Kasumi-1 (cell line): ENCODE data around the gene PNO1.

Experiments used
- DNase-seq, 2 experiments: peaks; one replicate each; lab custom pipeline; 2025; lab: John Stamatoyannopoulos, UW

The PNO1 gene

DNA sequence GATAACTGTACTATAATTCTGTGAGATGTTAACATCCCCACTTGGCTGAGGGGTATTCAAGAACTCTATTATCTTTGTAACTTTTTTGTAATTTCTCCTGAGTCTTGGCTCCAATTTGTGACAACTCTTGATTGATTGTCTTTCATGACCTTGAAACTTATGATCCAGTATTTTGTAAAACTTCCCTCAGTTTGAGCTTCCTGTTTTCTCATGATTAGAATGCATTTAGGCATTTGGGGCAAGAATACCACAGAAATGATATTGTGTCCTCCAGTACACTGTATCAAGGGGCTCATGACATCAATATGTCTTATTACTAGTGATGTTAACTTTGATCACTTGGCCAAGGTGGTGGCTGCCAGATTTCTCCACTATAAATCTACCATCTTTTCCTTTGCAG is 37.4 kb downstream of the PNO1 start:
- DNase-seq, result no peak

DNA sequence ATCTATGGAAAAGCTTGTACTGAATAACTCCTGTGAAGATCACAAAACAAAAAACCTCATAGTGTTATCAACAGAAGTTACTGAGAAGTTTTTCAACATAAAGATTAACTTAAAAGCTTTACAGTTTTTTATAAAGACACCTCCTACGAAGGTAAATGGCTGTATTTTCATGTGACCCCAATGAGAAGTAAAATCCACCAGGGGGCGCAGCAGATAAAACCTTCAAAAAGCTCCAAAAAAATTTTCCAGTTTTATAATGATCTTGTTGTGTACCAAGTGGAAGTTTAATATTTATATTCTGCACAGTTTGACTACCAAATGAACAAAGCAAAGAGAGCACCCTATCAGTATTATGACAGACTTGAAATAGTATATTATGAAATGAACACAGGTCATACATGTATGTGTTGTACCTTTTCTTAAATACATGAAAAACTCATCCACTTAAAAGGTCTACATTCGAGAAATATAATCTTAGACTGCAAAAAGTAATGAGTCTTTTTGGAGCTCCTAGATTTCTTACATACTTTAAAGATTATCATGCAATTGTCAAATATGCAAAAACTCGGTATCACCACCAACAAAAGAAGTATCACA is 38.5 kb downstream of the PNO1 start:
- DNase-seq, result peak; percentile 53 to 77

DNA sequence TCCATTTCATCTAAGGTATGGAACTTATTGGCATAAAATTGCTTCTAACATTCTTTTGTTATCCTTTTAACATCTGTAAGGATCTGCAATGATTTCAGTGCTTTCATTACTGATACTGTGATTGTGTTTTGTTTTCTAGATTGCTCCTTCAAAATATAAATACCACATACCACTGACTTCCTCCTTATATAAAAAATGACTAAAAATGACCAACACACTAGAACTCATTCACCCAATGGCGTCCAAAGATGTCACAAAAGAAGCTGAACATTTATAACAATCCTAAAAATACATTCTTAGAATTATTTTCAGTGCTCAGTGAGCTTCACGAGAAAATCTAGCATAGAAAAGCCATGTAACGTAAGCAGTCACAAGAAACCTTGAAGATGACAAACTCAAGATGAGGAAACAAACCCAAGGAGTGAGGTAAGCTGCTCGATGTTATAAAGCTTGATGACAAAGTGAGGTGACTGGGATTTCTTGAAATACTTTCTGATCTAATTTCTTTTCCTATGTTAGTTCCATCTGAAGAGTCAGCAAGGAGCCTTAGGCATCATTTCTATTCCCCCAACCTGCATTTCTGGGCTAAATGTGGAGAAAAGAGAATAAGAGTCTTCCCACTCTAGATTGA is 42.6 kb downstream of the PNO1 start:
- no peak for DNase-seq

DNA sequence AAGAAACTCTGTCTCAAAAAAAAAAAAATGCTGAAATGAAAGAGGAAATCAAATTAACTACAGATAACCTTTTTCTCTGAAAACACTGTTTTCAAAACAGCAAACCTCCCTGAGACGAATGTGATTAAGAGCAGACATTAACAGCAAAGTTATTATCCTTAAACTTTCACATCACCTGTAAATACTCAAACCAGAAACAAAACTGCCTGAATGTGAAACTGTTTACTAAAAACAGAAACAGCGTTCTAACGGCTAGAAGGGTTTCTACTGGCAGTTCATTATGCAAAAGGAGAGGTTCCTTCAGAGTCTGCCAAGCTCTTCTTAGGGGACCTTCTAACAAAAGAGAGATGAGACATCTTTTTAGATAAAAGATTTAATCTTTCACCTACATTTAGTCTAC is 45.9 kb downstream of the PNO1 start:
- no peak for DNase-seq

DNA sequence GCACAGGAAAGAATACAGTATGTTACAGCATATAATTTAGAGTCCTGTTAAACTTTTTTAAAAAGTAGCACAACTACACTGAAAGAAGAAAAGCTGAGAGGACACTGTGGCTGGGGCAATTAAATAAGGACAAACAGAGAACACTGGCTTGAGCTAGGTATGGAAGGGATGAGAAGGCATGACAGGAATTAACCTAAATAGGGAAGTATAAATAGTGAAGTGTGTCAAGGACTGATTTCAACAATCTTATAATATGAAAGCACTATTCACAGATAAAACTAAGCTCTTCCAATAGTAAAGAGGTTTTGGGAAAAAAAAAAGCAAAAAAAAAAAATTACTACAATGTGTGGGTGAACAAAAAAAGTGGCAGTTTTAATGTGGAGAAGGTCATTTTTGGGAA is 49.1 kb downstream of the PNO1 start:
- peak in 1 of 2 experiments; percentile 9 for DNase-seq

DNA sequence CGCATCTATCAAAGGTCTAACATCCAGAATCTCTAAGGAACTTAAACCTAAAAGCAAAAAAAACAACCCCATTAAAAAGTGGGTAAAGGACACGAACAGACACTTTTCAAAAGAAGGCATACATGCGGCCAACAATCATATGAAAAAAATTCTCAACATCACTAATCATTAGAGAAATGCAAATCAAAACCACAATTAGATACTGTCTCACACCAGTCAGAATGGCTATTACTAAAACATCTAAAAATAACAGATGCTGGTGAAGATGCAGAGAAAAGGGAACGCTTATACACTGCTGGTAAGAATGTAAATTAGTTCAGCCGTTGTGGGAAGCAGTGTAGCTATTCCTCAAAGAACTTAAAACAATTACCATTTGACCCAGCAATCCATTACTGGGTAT is 56.7 kb downstream of the PNO1 start:
- DNase-seq, result no peak

DNA sequence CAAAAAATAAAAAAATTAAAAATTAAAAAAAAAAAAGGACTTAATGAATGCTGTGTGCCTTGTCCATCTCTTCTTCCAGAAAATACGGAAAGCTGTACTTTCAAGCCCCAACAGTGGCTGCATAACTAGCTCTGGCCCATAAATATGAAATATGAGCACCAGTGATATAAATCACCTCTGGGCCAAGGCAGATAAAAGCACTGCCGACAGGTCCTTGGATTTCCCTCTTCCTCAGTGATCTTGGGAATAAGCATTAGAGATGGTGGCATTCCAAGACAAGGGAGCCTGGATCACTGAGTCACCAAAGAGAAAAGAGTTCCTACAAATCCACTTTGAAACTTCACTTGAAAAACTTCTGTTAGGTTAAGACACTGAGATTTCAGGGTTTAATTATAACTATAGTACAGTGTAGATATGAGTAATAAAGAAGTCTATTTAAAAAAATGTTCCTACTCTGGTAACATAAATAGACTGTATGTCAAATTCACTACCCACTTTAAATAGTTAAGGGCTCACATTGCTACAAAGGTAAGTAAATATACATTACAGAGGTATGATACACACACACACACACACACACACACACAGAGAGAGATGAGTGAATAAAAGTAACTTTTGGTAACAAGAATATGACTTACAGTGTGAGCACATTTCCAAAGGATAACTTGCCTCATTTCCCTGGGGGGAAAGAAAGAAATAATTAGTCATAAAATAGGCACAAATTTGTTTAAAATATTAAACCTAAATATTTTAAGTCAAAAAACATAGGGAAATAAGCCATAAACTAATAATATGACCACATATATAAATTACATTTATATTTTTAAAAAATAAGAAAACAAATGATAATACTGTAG is 59.0 kb downstream of the PNO1 start:
- DNase-seq, result no peak

DNA sequence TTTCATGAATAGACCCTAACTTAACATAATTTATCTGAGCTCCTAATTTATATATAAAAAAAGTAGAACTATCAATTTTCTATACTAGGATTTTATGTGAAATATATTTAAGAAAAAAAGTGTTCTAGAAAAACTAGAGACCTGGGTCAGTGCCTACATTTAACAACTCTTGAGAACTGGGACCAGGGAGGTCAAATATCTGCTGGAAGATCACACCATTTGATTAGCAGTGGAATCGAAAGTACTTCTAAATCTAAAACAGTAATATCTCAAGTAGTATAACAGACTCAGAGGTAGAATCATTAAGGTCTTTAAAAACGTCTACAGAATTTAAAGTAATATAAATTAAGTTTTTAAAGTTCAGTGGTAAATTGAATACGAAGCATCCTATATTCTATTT is 60.0 kb downstream of the PNO1 start:
- DNase-seq, result no peak

DNA sequence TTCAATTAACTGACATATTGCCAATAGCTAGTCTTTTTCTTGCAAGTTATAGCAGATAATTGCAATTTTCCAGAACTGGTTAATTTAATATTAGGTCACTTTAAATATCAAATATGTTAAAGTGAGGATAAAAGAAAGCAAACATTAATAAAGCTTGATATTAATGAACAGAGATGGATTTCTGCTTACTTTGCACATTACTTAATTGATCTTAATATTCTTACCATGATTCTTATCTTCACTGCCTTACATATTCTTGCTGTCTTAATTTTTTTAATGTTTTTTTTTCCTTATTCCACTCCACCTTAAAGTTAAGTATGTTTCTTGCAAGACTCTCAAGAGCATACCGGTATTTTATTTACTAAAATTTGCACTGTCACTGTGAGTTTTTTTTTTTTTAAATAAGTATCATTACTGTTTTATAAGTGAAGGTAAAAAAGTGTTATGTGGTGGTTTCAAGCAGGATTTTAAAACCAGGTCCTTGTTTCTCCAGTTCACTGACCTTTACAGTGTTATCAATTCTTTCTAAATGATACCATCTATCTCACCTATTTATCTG is 60.7 kb downstream of the PNO1 start:
- DNase-seq, result no peak

DNA sequence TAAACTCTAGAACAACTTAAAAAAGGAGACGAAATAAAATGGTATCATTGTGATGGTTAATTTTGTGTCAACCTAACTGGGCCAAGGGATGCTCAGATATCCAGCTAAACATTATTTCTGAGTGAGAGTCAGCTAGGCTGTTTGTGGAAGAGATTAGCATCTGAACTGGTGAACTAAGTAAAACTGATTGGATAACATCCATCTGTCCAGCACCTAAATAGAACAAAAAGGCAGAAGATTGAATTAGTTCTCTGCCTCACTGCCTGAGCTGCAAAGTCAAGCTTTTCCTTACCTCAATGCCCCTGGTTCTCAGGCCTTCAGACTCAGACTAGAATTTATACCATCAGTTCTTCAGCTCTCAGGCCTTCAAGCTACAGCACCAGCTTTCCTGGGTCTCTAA is 64.6 kb downstream of the PNO1 start:
- DNase-seq, result no peak

DNA sequence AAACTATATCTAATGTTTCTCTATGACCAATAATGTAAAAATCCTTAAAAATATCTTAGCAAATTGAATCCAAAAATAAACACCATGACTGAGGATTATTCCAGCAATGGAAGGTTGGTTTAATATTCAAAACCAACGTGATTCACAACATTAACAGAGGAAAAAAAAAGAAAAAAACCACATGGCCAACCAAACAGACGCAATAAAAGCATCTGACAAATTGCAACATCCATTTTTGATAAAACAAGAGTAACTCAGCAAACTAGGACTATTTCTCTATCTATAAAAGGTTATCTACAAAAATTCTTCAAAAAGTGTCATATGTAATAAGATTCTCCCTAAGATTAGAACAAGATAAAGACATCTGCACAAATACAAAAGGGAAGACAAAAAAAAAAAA is 65.7 kb downstream of the PNO1 start:
- no peak for DNase-seq

DNA sequence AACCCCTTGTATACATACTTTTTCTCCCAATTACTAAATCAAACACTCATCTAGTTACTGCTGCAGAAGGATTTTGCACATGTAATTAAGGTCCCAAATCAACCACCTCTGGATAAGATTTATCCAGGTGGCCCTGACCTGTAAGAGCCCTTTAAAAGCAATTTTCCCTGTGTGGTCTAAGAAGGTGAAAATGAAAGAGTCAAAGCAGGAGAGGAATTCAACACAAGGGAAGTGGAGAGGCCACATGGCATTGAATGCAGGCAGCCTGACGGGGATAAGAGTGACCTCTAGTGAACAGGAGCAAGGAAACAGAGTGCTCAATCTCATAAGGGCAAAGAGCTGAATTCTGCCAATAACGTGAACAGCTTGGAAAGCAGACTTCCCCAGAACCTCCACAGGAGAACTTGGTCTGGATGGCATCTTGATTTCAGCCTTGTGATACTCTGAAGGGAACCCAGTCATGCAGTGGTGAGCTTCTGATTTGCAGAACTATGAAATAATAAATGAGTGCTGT is 67.5 kb downstream of the PNO1 start:
- DNase-seq, result peak; percentile 76 to 83
